ENCODE results near the gene LSM6.

LSM6 gene

GRCh38 chr4:146186041-146186440 lies 10.5 kb downstream of the LSM6 start:
- no peak for DNase-seq (ENCODE audit: low read depth in 3 of 3)

DNA sequence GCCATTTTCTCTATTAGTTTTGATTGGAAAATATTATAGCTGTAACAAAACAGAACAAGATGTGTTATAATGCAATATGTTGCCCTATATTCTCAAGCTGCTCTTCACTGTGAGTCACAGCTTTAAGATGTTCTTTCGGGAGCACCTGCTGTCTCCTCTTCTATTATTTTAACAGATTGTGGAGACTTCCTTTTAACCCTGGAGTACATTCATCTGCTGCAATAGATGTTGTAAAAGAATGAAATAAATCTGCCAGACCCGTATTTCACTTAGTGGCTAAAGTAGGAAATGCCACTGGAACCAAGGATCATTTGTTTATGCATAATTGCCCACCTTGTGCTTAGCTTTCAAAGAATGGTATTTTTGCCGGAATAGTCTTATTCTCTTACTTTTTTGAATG lies 11.1 kb downstream of the LSM6 start:
- no peak for DNase-seq (ENCODE audit: low read depth in 3 of 3)

- no peak for DNase-seq (ENCODE audit: low read depth in 3 of 3)
These were observed 14.9 kb downstream of the LSM6 start for GRCh38 chr4:146190456-146190855.

GRCh38 chr4:146191766-146192458 lies 16.4 kb downstream of the LSM6 start:
- no peak for DNase-seq (ENCODE audit: low read depth in 3 of 3)

GRCh38 chr4:146193628-146194027 lies 18.1 kb downstream of the LSM6 start:
- no peak for DNase-seq (ENCODE audit: low read depth in 3 of 3)

DNA sequence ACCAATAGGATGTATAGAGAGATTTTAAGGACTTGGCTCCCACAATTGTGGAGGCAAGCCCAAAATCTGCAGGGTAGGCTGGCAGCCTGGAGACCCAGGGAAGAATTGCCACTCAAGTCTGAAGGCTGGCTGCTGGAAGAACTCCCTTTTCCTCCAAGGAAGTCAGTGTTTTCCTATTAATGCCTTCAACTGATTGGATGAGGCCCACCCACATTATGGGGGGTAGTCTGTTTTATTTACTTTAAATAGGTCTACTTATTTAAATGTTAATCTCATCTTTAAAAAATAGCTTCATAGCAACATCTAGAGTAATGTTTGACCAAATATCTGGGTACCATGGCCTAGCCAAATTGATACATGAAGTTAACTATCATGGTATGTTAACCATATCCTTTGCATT lies 18.7 kb downstream of the LSM6 start:
- DNase-seq (ENCODE audit: low read depth in 3 of 3), result no peak

- no peak for DNase-seq (ENCODE audit: low read depth in 3 of 3)
These were observed 27.1 kb downstream of the LSM6 start for GRCh38 chr4:146202665-146203064.

DNA sequence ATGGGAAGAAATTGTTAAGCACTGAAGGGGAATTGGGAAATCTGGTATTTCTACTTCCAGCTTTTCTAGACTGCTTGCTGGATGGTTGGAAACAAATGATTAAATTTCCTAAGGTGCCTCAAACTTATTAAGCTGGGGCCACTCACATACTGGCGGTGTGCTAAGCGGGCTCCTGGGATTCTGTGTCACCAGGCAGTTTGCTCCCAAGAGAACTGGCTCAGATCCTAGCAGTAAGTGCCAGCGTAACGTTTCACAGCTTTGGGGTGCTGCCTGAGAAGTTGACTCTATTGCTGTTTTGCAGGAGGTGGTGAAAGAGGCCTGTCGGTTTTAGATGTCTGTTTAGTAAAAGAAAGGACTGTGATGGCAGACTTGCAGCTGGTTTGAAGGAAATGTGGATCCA lies 31.9 kb downstream of the LSM6 start:
- DNase-seq (ENCODE audit: low read depth in 3 of 3), result no peak

DNA sequence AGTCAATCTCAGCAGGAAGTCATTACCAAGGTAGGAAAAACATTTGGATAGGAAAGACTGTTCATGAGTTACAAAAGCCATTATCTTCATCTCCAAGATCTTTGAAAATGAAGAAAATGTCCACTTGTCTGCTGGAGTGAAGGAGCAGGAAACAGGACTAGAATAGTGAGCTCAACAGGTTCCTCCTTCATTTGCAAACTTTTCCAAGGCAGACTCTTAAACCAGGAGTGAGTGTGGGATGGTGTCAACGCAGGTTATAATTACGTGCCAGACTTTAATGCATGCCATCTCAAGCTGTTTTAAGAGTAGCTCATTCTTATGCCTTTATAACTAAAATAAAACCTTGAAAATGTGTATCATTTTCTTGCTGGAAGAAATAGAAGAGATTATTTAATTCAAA lies 35.4 kb downstream of the LSM6 start:
- DNase-seq (ENCODE audit: low read depth in 3 of 3), result no peak

GRCh38 chr4:146211440-146211839 lies 35.9 kb downstream of the LSM6 start:
- DNase-seq (ENCODE audit: low read depth in 3 of 3), result no peak

DNA sequence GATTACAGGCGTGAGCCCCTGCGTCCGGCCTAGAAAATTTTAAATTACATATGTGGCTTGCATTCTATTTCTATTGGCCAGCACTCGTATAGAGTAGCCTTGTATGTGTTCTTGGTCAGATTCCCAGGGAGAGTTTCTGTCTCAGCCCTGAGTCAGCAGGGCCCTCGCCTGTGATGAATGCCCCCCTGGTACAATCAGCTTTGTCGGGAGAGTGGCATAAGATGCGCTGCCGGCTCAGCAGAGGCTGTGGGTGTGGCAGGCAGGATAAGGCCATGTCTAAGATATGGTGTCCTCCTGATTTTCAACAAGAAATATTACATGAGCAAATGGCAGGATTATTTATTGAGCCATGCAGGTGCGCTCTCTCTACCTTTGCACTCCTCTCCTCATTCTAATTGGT lies 37.3 kb downstream of the LSM6 start:
- DNase-seq (ENCODE audit: low read depth in 3 of 3), result no peak

- DNase-seq (ENCODE audit: low read depth in 3 of 3), result no peak
These were observed 38.7 kb downstream of the LSM6 start, which contains the start of gene REELD1 for GRCh38 chr4:146214238-146214637. REELD1 (plus strand) TSS chr4:146214538; CDS start chr4:146216953, 2,415 bp downstream.

DNA sequence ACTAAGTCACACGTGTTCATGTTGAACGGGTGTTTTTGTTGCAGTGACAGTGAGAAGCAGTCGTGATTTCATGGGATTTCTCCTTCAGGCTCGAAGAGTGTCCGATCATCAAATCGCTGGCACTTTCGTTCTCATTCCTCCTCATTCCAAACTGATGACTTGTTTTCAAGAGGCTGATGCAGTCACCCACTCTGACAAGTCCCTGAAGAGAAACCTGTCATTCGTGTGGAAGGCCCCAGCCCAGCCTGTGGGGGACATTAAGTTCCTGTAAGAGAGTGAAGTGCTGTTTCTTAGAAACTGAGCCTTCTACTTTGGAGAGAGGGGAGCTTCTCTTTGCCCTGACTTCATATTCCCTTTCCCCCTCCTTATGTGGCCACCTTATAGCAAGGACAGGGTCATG lies 46.8 kb downstream of the LSM6 start:
- no peak for DNase-seq (ENCODE audit: low read depth in 3 of 3)

DNA sequence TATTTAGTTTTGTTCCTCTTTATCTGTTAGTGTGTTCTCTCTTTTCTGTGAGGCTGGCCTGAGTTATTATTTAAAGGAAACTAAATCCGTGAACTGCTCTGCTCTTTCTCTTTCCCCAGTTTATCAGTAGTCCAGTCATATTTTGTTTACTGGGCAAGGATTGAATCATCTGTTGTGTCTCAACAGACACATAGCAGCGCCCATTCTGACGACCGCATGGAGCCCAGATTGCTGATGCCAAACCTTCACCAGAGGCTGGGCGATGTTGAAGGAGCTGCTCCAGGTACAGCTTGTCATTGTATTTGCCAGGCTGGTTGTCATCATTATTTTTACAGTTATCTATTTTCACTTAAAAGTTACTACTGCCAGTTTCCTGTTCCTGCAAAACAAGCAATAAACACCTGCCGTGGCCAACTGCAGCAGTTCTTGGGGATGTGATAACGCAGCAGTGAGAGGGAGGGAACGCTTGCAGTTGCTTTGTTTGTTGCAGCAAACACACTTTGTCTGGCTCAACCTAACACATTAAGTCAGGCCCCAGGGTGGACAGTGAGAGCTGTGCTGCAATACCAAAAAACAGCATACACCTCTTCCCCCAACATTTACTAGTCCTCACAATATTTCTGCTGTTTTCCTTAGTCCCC lies 48.9 kb downstream of the LSM6 start:
- no peak for DNase-seq (ENCODE audit: low read depth in 3 of 3)

GRCh38 chr4:146229406-146229805 lies 53.9 kb downstream of the LSM6 start:
- no peak for DNase-seq (ENCODE audit: low read depth in 3 of 3)

GRCh38 chr4:146232131-146232722 lies 56.7 kb downstream of the LSM6 start:
- DNase-seq (ENCODE audit: low read depth in 3 of 3), result no peak

DNA sequence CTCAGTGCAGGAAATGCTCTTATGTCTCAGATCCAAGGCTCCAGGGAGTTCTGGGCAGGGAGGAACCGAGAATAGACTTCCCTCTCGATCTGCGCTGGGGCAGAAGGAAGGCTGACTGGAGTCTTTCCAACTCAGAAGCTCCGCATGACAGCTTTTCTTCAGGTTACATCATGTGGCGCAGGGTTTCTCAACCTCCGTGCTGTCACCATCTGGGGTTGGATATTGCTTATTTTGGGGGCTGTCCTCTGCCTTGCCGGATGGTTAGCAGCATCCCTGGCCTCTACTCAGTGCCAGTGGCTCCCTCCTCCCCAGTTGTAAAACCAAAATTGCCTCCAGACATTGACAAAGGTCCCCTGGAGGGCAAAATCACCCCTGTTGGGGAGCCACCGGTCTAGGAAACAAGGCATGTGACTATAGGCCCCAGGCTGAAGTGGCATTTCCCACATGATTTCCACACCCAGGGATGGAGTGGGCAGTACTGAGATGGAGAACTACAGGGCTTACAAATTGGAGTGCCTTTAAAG lies 60.2 kb downstream of the LSM6 start:
- no peak for DNase-seq (ENCODE audit: low read depth in 3 of 3)

GRCh38 chr4:146236216-146236615 lies 60.7 kb downstream of the LSM6 start:
- no peak for DNase-seq (ENCODE audit: low read depth in 3 of 3)

GRCh38 chr4:146237092-146237491 lies 61.6 kb downstream of the LSM6 start:
- DNase-seq (ENCODE audit: low read depth in 3 of 3), result no peak

DNA sequence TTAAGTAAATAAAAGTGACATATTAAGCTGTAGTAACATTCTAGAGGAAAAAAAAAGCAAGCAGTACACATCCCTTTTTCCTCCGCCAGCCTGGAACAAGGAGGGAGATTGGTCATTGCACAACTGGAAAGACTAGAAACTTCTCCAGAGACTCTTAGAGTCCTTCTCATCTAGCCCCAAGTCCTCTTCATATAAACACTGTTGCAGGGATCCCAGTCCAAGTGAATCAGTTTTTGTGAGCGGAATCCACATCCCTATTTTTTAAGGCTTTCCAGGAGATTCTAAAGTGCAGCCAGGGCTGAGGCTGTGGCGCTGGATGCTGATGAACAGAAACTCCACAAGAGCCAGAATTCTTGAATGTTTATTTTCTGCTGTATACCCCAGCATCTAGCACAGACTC lies 62.6 kb downstream of the LSM6 start:
- DNase-seq (ENCODE audit: low read depth in 3 of 3), result no peak

All from stimulated activated CD4-positive, alpha-beta T cell treated with anti-CD3 and anti-CD28 coated beads, TNF-alpha, amount 100 ng/mL, for 48 hours (primary cell).